ENCODE measurements around the gene DCC. TPM values are rescaled to one million over a fixed set of nuclear protein-coding genes. Genes with fewer than 3 reads are reported as not detected.

Gene DCC
- total RNA-seq, 1 donor from 2014 or later = 0.24 TPM

DNA sequence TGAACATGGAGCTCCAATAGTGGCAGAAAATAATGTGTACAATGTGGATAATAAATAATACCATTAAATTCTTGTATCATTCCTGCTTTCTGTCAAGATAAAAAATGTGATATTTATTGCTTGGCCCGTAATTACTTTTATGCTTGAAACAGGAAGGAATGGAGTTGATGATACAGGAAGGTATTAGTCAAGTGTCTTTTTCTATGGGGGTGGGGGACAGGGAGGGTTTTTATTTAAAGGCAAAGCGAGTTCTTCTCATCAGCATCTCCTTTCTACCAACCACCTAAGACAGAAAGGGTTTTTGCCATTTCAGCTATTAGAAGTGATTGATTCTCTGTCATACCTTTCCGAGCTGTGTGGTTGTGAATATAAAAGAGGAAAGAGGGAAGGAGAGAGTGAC lies 135.3 kb downstream of the DCC start:
- TF ChIP-seq, protein P1, sequence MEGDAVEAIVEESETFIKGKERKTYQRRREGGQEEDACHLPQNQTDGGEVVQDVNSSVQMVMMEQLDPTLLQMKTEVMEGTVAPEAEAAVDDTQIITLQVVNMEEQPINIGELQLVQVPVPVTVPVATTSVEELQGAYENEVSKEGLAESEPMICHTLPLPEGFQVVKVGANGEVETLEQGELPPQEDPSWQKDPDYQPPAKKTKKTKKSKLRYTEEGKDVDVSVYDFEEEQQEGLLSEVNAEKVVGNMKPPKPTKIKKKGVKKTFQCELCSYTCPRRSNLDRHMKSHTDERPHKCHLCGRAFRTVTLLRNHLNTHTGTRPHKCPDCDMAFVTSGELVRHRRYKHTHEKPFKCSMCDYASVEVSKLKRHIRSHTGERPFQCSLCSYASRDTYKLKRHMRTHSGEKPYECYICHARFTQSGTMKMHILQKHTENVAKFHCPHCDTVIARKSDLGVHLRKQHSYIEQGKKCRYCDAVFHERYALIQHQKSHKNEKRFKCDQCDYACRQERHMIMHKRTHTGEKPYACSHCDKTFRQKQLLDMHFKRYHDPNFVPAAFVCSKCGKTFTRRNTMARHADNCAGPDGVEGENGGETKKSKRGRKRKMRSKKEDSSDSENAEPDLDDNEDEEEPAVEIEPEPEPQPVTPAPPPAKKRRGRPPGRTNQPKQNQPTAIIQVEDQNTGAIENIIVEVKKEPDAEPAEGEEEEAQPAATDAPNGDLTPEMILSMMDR (IDR thresholded peaks at IDR 0.05) = no peak
- no peak for DNase-seq (ENCODE audit: extremely low spot score, unreplicated experiment)
- no peaks in the 10 kb centered on the region for H3K4me1 Mint-ChIP-seq (ENCODE audit: unreplicated experiment)
- H3K4me3 Mint-ChIP-seq (ENCODE audit: unreplicated experiment) = no peak overlapping the region
- no peak overlapping the region for H3K27ac Mint-ChIP-seq (ENCODE audit: unreplicated experiment)
- no peaks in the 10 kb centered on the region for H3K27me3 Mint-ChIP-seq (ENCODE audit: unreplicated experiment)
- H3K9me3 Mint-ChIP-seq (ENCODE audit: unreplicated experiment) = no peaks in the 10 kb centered on the region
- H3K36me3 Mint-ChIP-seq (ENCODE audit: unreplicated experiment) = no peaks in the 10 kb centered on the region

DNA sequence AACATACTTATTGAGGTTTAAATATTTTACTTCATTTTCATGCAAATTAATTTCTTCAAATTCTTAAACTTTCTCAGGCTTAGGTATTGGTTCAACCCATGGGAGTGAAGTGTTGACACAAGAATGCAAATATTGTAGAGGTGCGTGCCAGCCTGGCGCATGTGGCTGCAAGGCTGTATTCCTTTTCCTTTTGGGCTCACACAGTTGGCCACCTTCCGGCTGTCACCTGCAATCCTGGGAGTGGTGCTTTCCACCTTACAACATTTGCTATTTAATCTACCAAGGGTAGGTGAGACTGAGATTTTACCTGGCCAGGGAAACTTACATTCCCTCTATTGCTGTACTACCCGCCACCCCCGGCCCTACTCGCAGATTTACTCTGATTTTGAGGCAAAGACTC lies 141.1 kb downstream of the DCC start:
- H3K9me3 Mint-ChIP-seq (ENCODE audit: unreplicated experiment) = peaks cover 3% of the 10 kb centered on the region
- no peak overlapping the region for H3K27ac Mint-ChIP-seq (ENCODE audit: unreplicated experiment)
- H3K4me3 Mint-ChIP-seq (ENCODE audit: unreplicated experiment) = no peak overlapping the region
- DNase-seq (ENCODE audit: extremely low spot score, unreplicated experiment) = no peak
- TF ChIP-seq, protein P1 (IDR thresholded peaks at IDR 0.05) = no peak
- H3K27me3 Mint-ChIP-seq (ENCODE audit: unreplicated experiment) = no peaks in the 10 kb centered on the region
- H3K4me1 Mint-ChIP-seq (ENCODE audit: unreplicated experiment) = no peaks in the 10 kb centered on the region
- H3K36me3 Mint-ChIP-seq (ENCODE audit: unreplicated experiment) = no peaks in the 10 kb centered on the region

DNA sequence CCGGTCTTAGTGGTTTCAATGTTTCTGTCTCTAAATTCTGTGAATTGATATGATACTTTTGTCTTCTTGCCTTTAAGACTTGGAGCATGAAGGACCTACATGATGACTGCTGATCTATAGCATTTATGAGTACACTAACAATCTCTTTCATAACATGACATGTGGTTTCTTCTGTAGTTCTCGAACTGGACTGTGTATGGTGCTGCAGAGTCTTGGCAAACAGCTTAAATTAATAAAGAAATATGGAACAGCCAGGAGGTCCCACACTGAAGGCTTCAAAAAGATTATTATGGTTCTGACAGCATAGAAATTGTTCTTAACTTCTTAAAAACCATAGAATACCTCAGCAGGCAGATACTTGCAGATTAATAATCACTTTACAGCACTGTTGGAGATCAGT lies 145.0 kb downstream of the DCC start:
- Mint-ChIP-seq H3K9me3 (ENCODE audit: unreplicated experiment) (peaks cover 7% of the 10 kb centered on the region), H3K36me3 (ENCODE audit: unreplicated experiment) (no peaks in the 10 kb centered on the region), H3K4me3 (ENCODE audit: unreplicated experiment) (no peak overlapping the region), H3K4me1 (ENCODE audit: unreplicated experiment) (no peaks in the 10 kb centered on the region), H3K27ac (ENCODE audit: unreplicated experiment) (no peak overlapping the region), H3K27me3 (ENCODE audit: unreplicated experiment) (no peaks in the 10 kb centered on the region)
- TF ChIP-seq, protein P1 (IDR thresholded peaks at IDR 0.05) = no peak
- no peak for DNase-seq (ENCODE audit: extremely low spot score, unreplicated experiment)

DNA sequence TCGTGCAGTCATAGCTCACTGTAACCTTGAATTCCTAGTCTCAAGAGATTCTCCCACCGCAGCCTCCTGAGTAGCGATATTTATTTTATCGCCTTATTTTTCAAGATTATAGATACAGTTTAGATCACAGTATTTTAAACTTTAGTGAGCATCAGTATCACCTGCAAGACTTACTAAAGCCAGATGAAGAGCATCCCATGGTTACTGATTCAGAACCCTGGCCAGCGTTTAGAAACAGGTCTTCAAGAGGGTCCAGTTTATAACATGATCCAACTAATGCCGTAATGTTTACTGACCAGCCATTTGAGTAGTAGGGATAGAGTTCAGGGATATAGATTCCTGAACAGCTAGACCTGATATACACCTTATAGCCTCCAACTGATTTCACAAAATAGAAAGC lies 146.1 kb downstream of the DCC start:
- Mint-ChIP-seq H3K9me3 (ENCODE audit: unreplicated experiment) (peaks cover 4% of the 10 kb centered on the region), H3K4me1 (ENCODE audit: unreplicated experiment) (no peaks in the 10 kb centered on the region), H3K4me3 (ENCODE audit: unreplicated experiment) (no peak overlapping the region), H3K27ac (ENCODE audit: unreplicated experiment) (no peak overlapping the region), H3K27me3 (ENCODE audit: unreplicated experiment) (no peaks in the 10 kb centered on the region), H3K36me3 (ENCODE audit: unreplicated experiment) (no peaks in the 10 kb centered on the region)
- DNase-seq (ENCODE audit: extremely low spot score, unreplicated experiment) = no peak
- TF ChIP-seq, protein P1 (IDR thresholded peaks at IDR 0.05) = no peak

DNA sequence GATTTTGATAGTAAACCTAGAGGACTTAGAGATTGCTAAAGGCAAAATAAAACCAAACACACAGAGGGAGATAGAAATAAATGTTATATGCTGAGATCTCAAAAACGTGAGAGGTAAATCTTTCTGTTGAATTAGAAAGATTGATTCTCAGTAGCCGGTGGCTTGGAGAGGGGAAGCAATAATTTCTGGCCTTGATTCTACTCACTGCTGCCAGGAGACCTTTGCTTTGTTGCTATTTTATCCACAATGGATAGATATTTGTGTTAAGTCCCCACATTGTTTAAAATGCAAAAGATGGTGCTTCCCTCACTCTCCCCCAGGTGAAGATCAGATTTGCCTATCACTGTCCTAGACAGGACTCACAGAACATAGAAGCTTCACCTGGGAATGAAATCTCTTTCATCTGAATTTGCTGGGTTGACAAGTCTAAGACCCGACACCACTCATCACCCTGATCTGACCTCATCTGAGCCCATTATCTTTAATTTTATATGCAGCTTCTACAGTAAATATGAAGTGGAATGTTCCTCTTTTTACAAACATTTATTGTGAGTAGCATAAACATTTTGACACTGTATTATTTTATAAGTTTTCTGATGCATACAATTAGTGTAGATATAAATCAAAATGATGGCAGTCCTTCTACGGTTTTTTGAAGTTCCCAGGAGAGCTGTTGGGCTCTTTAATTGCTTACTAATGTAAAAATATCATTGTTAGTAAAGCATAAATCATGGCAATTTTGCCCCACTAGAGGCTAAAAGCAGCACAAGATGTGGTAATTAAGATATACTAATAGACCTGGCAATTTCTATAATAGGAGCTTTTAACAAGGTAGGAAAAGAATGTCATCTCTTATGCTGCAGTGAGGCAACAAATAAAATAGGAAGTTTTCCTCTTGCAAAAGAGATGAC lies 149.7 kb downstream of the DCC start:
- Mint-ChIP-seq H3K9me3 (ENCODE audit: unreplicated experiment) (peaks cover 15% of the 10 kb centered on the region), H3K27me3 (ENCODE audit: unreplicated experiment) (no peaks in the 10 kb centered on the region), H3K4me3 (ENCODE audit: unreplicated experiment) (no peak overlapping the region), H3K36me3 (ENCODE audit: unreplicated experiment) (no peaks in the 10 kb centered on the region), H3K27ac (ENCODE audit: unreplicated experiment) (no peak overlapping the region), H3K4me1 (ENCODE audit: unreplicated experiment) (no peaks in the 10 kb centered on the region)
- TF ChIP-seq, protein P1 (IDR thresholded peaks at IDR 0.05) = no peak
- no peak for DNase-seq (ENCODE audit: extremely low spot score, unreplicated experiment)
